Fibroblast of skin of left quadriceps (primary cell): ENCODE results near the gene TEAD1.
"Not testable (repeated sequence)": the region's sequence is repeated elsewhere in the genome, so short reads cannot be mapped to it uniquely, and the experiment has no call there.

Experiments
- DNase-seq, 2 experiments: peaks; one replicate each; pipeline ENCODE4 v3.0.0-alpha.2; 2013; ENCODE audit warnings: low read depth in 2 of 2

The TEAD1 gene

DNA sequence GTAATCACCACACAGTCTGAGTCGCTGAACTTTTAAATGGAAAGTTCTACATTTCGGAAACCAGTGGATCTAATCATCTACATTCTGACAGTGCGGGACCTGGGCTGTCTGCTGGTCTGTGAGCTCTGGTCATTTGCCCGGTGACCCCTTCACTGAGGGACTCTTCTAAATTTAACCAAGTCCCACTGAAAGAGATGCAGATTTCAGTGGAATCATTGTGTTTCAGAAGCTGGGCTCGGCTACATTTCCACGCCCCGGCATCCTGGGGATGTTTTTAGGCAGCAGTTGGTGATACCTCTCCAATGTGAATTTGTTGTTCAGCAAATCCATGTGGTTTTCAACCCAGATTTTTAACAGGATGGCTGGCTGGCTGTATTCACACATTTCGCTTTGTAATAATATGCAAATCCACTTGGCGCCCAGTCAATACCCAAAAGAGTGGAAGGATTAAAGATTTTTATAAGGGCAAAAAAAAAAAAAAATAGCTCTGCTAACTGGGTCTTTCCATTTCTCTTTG, 189.4 kb downstream of the TEAD1 start:
- no peak for DNase-seq

DNA sequence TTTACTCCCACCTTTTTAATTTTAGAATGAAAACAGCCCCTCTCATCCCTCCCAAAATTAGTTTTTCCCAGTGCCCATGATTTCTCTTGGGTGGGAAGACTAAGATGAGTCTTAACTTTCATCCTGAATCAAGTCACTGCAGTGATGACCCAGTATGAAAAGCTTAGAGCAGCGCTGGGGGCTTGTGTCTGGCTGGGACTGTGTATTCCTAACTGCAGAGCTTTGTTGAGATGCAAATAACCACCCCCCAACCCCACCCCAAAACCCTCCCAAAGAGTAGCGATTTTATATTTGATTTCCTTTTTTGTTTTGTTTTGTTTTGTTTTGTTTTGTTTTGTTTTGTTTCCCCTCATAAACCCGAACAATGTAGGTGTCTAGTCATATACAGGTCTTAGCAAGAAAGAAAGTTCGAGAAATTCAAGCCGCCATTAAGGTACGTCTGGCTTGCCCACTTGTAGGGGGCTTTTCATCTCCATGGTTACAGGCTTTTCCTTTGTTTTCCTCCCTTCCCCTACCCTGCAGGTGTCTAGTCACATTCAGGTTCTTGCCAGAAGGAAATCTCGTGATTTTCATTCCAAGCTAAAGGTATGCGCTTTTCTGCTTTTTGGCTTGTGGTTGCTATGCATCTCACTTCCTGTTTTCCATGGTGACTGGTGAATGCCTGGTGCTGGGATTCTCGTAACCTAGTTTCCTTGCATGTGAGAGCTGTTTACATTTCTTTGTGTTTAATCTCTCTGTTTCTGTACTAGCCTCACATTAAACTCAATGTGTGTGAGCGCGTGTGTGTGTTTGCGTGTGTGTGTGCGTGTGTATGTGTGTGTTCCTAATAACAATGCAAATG, 190.3 kb downstream of the TEAD1 start:
- peak; percentile 62 to 67 for DNase-seq

DNA sequence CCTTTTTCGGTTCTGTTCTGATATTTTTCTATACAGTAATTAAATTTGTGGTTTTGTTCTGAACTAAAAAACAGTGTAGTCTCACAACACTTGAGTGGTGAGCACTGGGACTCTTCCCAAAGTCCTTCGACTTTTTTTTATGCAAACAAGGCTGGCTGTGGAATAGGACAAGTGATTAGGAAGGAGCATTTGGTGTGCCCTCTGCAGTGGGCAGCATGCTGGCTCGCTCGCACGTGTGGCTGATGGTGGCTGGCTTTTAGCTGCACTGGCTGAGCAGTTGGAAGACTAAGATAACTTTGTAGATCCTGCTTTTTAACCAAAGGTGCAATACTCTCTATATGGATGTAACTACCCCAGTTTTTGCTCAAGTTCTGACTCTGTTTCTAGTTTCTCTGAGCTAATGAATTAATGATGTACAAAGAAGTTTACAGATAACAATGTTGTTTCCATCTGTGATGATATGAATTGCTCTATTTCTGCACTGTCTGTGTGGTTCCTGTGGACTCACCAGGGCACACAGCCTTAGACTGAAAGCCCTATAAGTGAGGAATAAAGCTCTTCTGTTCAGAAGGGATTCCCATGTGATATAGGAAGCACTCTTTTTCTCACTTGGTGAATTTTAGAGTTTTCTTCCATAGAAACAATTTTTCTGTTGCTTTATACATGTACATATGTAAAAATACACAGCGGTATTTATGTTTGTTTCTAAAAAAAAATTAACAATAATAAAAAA, 191.8 kb downstream of the TEAD1 start:
- no peak for DNase-seq

DNA sequence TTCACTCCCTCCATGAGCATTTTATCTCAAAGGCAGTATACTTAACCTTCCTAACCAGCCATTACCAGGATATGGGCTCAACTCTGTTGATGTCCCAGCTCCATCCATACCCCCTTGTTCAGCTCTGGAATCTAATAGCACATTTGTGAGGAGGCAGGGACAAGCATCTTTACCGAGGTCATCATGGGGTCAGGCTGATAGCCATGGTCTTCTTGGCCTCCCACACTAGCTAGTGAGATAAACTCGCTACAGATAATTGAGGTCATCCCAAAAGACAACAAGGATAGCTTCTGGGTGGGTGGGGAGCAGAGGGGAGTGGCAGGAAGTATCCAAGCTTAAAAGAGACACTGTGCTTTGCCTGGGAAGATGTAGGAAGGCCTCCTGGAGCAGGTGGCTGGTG, 193.3 kb downstream of the TEAD1 start:
- DNase-seq: no peak

DNA sequence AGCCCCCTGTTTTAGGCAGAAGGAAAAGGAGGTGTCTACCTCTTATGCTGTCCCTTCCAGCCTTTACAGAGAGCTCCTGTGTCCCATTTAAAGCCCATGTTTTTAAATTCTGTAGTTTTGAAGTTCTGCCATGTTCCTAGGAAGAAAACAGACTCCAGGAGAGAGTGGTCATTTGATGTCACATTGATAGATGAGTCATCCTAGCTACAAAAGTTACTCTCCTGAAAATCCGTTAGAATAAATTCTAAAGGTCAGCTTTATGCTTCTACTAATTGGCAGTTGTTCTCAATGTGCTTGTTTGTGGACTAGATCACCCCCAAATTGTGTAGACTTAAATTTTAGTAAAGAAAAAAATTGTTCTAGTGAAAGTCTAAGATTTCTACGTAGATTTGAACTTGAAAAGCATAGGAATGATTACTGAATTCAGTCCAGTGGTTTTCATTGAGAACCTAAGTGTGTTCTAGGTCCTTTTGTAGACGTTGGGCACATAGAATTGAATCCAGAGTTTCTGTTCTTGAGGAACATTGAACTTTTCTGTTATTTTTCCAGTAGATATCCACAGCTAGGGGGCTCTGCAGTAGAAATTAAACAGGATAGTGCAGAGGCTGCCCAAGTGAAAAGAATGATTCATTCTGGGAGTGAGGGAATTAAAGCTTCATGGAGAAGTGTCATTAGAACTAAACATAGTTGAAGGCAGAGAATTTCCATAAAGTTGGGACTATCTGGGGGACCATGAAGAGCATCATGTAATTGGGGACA, 194.3 kb downstream of the TEAD1 start:
- no peak for DNase-seq

DNA sequence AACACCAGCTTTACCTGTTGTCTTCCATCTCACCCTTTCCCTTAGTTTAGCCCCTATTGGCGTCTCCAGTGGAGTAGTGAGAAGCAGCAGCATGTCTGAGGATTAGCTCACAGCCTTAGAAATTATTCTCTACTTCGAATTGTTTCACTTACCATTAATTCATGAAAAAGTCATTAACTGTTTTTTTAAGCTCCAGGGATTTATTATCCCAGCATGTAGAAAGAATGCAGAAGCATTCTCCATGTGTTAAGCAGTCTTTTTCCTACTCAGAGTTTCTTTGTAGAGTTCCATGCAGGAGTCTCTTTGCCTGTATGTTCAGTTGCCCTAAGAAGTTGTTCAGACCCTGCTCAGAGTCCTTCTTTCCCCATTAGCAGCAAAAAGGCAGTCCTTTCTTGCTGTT, 197.0 kb downstream of the TEAD1 start:
- peak in 1 of 2 experiments; percentile 43 for DNase-seq

DNA sequence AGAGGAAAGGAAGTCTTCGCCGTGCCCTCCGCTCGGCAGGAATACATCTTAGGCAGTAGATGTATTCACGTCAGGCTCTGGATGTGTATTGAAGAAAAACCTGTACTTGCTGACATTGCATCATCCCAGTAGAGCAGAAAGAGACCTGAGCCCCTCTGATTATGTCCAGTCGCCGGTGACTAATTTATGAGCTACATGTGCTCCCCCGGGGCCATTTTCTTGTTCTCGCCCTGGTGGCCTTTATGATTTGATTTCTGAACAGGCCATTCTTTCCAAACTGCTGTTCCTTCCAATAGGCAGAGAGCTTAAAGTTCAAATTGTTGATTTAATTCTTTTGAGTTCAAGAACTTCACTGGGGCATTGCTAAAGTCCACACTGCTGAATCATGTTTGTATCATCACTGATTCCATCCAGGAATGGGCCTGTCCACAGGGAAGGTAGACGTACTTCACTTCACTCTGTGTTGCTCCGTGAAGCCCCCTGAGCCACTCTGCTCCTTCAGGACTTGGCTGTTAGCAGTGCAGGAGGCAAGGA, 197.6 kb downstream of the TEAD1 start:
- DNase-seq: no peak

DNA sequence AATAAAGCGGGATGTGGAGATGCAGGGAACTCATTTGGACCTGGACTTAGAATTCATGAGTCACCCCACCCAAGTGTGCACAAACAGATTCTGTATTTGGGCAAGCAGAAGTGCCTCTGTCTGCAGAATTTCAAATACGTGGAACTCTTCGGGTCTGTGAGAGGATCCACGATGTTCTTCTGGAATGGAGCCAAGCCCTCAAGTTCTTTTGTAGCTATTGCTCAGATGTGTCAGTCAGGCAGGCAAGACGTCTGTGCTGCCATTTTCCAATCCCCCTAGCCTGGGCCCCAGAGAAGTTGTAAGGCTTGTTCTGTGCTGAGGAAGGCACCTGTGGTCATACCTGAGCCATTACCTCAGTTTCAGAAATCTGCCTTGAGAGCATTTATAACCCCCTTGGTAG, 202.1 kb downstream of the TEAD1 start:
- no peak for DNase-seq

DNA sequence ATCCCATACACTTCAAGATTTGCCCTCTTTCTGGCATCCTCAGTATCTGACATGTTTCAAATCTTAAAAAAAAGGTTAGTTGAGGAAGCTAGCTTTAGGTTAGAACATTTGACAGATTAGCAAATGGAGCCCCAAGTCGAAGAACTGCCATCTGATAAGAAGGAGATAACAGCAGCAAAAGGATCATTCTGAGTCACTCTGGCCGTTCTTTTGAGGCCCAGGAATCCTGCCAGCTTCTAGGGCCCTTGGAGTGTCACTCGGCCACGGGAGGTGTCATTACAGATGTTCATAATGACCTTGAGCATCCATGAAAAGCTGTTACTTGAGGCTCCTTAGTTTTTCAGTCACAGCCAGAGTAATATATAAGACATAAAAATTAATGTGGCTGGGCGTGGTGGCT, 202.8 kb downstream of the TEAD1 start:
- DNase-seq: no peak

DNA sequence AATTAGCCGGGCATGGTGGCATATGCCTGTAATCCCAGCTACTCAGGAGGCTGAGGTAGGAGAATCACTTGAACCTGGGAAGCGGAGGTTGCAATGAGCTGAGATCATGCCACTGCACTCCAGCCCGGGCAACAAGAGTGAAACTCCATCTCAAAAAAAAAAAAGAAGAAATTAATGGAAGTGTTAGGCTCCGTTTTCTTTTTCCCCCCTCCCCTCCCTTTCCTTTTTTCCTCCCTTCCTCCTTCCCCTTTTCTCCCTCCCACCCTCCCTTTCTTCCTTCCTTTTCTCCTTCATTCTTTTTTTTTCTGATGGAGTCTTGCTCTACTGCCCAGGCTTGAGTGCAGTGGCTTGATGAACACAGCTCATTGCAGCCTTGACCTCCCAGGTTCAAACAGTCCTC, 203.3 kb downstream of the TEAD1 start:
- DNase-seq: not testable (repeated sequence)

DNA sequence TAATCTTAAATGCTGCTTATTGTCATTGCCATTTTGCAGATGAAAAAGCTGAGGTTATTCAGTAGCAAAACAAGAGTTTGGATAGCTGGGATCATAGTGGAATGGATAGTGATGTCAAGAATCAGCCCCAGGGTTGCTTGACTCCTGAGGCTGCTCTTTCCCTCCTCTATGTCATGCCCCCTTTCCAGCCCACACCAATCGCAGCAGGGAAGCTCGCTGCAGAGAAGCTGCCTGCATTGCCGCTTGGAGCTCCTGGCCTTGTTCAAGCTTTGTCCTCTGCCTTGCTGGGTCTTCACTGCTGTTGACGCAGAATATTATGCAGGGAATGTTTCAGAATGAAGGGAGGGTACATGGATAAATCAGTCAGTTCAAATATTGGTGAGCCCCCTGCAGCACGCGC, 206.1 kb downstream of the TEAD1 start:
- no peak for DNase-seq

DNA sequence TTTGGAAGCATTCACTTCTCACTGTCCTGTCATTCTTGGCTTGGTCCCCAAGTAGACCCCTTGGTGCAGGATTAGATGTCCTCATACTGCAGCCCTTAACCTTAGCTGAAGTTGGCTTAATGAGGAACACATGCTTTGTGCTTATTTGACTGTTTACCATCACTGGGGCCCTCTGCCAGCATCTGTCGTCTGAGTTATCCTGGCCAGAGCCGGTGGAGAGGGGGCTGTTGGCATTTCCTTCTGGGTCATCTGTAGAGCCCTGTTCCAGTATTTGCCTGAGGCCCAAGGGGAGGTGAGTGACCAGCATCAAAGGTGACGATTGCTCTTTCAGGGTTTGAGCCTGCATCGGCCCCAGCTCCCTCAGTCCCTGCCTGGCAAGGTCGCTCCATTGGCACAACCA, 208.4 kb downstream of the TEAD1 start:
- no peak for DNase-seq

DNA sequence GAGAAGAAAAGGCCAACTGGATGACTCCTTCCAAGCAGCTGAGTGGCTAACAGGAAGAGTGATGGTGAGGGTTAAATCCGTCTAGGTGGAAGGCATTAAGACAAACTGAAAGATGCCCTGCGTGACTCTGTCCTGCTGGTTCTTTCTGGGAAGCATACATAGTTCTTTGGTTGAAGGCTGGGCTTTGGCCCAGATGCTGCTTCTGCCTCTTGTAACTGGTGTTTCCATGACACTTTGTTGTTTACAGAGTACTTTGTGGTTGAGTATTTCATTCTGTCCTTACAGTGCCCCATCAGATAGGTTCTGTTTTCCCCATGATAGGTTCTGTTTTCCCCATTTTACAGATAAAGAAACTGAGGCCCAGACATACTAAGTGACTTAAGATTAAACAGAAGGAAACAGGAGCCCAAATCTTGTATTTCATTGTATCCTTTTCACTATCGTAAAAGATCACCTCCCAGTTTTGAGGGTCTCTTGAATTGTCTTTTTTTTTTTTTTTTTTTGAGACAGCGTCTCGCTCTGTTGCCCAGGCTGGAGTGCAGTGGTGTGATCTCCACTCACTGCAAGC, 210.6 kb downstream of the TEAD1 start:
- no peak for DNase-seq

DNA sequence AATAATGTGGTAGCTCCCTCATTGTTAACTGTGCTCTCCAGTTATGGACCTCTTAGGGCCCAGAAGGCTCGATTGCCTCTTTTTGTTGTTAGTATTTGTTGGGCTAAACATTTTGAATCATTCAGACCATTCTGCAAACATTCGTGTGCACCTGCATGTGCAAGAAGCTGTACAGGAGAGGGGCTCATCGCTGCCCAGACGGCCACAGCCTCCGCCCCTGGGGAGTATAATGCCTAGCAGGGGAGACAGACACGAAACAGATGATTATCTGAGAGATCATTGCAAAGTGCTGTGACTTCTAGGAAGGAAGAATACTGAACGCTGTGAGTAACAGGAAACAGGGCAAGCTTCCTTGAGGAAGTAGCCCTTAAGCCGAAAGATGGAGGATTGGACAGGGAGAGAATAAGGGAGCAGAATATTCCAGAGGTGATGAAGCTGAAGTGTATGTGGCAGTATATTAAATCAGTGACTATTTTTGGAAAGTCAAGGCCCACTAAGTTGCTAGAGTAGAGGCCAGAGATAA, 211.6 kb downstream of the TEAD1 start:
- DNase-seq: no peak

DNA sequence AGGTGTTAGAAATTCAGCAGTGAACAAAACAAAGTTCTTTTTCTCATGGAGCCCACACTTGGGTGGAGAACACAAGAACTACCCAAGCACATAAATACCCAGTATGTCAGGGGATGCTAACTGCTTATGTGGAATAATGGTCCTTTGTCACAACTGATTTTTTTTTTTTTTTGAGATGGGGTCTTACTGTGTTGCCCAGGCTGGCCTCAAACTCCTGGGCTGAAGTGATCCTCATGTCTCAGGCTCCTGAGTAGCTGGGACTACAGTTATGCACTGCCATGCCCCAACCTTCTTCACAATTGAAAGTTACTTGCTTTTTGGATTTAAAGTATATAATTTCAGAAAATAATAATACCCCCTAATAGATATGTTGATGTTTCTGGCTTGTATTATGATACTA, 212.3 kb downstream of the TEAD1 start:
- DNase-seq: no peak

DNA sequence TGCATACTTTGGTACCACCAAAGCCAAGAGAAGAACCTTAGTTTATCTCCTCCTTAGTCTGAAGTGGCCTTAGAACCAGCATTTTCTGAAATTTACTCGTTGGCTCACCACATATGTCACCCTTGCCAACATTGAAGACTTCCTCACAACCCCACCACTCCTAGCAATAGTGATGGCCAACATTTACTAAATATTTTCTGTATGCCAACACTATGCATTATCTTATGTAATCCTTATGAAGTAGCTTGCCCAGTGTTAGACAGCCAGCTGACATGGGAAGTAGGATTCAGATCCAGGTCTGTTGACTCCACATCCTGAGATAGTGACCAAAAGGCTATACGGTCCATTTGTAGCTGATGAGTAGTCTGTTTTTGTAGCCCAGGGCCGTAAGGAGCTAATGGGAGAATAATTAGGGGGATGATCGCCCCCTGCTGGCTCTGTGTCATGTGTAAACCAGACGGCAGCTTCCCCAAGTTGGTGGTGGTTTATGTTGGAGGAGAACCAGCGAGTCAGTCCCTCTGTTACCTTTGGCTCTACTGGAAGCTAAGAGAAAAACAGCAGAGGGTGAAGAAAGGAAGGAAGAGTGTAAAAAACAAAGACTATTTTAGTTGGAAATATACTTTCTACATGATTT, 214.4 kb downstream of the TEAD1 start:
- peak; percentile 69 to 70 for DNase-seq

DNA sequence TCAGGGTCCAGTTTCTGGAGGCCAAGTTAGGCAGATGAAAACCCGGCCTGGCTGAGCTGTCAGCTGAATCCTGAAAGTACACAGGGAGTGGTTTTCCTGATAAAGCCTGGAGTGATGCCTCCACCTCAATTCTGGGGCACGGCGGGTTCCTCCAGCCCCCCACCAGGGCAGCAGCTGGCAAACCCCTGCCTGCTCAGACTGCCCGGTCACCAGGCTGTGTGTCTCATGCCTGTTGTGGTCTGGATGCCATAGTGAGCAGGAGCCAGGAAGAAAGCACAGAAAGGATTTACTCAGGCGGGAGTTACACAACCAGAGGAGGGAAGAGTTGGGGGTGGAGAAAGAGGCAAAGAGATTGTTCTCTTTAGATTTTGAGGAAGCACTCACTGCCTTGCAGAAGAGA, 215.0 kb downstream of the TEAD1 start:
- DNase-seq: peak in 1 of 2 experiments; percentile 25

DNA sequence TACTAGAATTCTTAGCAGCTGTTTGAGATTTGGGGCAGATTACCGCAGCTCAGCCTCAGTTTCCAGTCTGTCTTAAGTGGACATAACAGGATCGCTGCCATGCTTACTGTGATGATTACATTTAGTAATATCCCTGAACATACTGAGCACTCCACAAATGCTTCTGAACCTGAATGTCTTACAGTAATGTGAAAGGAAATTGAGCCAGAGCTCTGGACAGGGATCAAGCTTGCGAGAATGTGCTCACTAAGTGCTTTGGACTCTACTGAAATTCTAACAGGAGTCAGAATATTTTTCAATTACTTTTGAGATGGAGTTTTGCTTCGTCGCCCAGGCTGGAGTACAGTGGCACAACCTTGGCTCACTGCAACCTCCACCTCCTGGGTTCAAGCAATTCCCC, 216.3 kb downstream of the TEAD1 start:
- no peak for DNase-seq

DNA sequence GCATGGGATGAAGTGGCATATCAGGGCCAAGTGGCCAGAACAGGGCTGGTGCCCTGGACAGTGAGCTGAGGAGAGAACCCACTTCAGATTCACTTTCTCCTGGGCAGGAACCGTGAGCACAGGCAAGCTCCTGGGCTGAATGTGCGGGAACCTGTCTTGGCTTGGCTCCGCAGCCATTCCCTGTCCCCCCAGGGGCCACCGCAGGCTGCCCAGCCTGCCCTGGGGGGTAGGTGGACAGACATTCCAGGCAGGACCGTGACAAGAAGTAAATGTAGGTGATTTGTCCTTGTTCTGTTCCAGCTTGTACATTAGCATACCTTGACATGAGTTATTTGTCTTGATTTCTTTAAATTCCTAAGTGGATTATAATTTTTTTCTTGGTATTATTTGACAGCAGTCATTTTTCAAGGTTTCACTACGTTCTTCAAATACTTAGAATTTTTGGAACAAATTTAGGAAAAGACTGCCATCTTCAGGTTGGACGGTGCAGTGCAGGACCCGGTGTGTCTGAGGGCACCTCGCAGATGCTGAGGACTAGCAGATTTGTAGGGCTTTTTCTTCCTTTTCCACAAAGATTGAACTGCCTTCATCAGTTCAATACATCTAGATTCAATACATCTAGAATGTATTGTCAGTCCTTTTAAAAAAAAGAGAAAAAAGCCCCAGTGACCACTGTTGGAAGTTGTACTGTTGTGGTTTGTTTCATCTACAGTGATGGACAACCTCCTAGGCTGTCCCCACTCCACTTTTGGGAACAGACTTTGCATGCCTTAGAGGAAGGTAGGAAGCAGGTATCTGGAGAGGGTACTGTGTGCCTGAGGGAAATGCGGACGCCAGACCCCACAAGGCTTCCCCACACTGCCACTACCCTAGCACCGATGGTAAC, 219.8 kb downstream of the TEAD1 start:
- DNase-seq: peak in 1 of 2 experiments; percentile 44

DNA sequence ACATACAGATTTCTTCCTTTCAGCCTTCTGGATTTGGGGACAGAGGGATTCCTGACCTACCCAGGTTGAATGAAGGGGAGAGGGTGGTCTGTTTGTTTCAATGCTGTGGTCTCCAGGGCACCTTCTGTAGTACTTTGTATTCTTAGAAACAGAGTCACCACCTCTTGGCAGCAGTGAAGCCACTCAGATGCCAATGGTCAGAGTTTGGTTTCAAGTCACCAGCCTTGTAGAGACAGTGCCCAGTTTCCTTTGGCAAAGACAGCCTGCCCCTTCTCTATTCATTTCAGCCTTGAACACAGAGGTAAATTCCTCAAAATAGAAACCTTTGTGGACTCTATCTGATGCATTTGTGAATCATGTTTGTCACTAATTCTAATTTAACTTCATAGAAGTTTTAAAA, 223.2 kb downstream of the TEAD1 start:
- no peak for DNase-seq
